GF-D8 (cell line): ENCODE data around the gene RPRM.
"Not testable (repeated sequence)": the region's sequence is repeated elsewhere in the genome, so short reads cannot be mapped to it uniquely, and the experiment has no call there.

ENCODE experiments used
- DNase-seq: peaks from one replicate; lab custom pipeline; 2025; lab: John Stamatoyannopoulos, UW

RPRM gene

DNA sequence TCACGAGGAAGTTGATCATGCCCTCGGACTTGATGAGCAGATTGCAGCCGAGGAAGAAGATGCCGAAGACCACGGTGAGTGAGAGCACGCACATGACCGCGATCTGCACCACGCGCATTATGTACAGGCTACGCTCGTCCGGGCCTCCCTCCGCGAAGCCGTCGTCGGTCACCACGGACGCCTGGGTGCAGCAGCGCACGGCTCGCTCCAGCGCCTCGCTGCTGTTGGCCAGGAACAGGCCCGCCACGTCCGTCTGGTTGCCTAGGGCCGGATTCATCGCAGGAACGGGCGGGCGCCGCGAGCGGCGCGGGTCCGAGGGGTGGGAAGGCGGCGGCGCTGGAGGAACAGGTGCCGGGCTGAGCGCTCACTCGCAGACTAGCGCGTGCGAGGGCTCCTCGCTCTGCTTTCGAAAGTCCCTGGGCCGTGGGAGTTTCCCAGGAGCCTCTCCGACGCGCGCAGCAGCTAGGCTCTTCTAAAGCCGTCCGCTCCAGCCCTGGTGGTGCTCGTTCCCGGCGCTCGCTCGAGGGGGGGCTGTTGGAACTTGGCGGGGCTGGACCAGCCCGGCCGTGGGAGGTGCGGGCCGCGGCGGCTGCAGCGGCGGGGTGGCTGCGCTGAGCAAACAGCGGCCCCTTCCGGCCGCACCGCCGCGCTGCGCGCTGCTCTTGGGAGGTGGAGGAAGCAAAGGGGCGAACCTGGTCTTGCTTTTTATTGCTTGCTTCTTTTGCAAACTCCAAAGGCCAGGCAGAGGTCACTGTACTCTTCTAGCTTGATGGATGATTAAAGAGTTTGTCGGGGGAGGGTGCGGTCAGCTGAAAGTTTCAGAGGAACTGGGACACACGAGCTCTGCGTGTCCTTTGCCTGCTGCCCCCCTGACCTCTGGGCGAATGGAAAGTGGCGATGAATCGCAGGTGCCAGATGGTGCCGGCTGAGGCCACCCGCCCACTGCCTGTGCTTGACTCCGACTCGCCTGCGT is at the start of gene RPRM:
Gene RPRM (minus strand): TSS at position 474 of the 973 bp plus-strand sequence. CDS start 197 bp downstream, at position 277.
- DNase-seq: no peak

GRCh38 chr2:153519257-153519875 is 40.8 kb upstream of the RPRM start:
- no peak for DNase-seq

- DNase-seq: no peak
Observed at GRCh38 chr2:153512331-153512730, 33.8 kb upstream of the RPRM start.

DNA sequence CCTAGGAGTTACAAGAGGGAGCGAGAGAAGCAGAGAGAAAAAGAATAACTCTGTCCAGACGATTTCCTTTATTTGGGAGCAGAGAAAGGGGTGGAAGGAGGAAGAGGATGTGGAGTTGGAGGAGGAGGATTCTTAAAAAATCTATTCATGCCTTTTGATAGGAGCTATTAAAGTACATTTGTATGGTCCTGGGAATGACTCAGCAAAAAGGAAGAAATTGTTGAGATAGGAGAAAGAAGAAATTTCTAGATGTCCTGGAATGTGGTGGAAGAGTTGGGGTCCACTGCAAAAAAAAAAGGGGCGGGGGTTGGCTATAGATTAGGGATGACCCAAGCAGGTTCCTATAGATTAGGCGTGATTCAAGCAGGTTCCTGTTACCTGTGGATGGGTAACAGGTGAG is 32.4 kb upstream of the RPRM start:
- no peak for DNase-seq

- no peak for DNase-seq
Observed at GRCh38 chr2:153509133-153509532, 30.6 kb upstream of the RPRM start.

DNA sequence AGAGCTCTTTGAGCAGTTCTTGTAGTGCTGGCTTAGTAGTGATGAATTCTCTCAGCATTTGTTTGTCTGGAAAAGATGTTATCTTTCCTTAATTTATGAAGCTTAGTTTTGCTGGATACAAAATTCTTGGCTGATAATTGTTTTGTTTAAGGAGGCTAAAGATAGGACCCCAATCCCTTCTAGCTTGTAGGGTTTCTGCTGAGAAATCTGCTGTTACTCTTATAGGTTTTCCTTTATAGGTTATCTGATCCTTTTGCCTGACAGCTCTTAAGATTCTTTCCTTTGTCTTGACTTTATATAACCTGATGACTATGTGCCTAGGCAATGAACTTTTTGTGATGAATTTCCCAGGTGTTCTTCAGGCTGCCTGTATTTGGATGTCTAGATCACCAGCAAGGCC is 27.9 kb upstream of the RPRM start:
- DNase-seq: not testable (repeated sequence)

- DNase-seq: no peak
Observed at GRCh38 chr2:153499439-153499838, 20.9 kb upstream of the RPRM start.

DNA sequence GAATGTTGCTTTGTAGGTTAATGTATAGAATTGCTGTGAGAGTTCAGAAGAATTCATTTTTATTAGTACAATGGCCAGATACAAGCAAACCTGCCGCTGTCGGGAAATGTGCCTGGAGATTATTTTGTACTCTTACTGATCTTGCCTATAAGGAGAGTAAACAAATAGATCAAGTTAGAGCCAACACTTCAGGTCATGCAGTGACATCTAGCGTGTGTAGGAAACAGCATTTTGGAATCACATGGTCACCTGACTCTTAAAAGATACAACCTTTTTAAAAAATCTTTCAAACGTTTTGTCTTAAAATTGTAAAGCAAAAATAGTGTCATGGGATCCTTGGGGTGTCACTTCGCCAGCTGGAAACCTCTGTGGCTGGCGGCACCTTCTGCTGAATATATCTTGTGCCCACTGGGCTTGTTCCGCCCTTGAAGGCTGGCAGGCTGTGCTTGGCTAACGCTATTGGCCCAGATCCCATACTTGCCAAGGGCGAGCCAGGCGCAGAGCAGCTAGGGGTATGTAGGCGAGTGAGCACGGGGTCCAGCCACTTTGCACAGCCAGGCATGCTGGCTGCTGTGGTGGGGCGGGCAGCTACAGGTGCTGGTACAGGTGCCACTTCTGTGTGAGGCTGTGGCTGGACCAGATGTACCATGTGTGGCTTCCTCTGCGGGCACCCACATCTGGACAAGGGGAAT is 19.5 kb upstream of the RPRM start:
- no peak for DNase-seq

DNA sequence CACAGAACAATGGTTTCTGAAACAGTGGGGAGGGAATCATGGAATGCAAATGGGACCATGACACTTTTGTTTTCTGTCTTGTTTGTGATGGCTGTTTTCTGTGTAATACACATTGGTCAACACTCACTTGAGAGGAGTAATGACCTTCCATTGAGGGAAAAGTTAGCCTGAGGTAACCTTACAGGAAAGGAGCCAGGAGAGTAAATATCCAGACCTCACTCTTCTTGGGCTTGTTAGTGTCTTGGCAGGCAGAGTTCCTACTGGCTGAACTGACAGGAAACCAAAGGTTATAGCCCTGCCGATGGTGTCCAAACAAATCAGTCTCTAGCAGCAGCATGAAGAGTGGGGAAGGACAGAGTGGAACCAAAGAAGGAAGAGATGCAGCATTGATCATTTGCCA is 17.2 kb upstream of the RPRM start:
- no peak for DNase-seq

- DNase-seq: no peak
Observed at GRCh38 chr2:153488072-153488471, 9.5 kb upstream of the RPRM start.

DNA sequence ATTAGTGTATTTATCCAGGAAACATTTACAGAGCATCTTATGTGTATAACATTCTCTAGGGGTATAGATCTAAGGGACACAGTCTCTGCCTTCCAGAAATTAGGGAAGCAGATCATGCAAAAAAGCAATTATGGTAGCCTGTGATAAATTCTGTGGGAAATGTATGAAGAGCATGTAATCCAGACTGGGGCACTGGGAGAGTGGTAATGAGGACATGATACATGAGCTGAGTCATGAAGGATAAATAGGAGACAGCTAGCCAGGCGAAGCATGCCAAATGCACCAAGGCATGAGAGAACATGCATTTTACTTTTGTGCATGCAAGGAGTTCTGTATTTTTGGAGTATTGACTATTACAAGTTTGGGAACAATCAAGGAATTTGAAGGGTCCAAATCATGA is 8.9 kb upstream of the RPRM start:
- DNase-seq: no peak

DNA sequence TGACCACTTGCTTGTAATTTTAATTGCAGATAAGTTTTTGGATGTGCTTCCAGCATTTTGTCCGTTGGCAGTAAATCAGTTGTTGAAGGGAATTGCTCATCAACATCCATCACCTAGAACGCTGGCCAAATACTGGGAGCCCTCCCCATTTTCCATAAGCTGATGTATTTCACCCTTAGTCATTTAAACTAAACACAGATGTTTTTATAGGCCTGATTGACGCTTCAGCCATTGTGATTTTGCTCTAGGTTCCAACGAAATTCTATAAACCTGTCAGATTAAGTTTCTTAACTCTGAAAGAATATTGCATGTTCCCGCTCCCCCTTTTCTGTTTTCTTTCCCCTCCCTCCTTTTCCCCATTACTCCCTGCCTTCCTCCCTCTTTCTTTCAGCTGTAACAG is 1.0 kb upstream of the RPRM start:
- DNase-seq: no peak

DNA sequence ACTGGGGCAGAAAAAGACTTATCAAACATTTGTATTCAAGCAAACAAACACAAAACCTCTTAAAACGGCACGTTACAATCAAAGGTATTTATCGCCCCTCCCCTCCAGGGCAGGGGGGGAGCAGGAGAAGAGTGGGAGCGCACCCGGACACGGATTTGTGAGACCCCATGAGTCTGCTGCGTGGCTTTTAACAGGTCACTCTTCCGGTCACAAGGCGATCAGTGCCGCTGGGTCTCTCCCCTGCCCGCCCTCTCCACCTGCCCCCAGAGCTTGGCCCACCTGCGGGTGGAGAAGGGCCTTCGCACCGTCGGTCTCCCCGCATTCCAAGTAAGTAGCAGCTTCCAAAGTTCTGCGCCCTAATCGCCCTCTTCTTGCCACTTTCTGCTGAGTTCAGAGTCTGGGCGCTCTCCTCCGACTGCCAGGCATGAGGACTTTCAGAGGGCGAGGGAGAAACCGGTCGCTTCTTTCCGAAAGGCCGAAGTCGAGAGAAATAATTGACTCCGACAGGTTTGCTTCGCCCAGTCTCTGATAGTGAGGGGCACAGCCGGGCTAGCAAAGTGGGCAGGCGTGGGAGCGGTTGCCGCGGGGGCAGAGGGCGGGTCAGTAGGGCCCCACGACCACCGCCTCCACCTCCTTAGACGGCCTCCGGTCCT is 800 bp downstream of the RPRM start:
- DNase-seq: no peak

DNA sequence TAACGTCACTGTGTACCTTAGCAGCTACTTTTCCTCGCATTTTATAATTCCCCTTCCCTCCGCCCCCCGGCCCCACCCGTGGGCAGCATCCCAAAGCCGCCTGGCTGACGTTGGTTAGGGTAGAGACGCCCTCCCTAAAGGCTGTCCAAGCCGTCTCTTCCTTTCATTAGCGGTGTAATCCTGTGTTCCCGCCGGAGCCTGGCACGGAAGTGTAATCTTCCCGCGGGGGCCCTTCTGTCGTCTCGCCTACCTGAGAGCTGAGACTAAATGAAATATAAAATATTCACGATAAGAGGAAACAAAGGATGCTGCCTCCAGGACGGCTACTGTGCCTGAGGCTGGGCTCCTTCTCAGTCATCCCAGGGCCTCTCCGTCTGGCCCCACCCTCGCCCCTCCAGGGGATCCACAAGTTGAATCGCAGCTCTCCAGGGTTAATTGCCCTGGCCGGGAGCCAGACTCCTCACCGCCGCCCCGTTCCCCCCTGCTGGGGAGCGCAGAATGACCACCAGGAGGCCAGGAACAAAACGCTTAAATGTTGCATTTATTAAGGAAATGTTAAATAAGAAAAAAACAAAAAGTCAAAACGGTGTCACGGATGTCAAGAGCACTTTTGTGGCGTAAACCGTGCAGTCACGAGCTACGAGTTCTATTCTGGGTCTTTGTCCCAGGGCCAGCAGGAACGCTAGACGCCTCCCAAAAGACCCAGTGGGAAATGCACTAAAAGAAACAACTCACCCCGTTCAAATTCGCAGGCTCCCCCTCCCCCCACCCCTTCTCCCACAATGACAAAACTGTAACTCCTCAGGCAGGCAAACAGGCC is 1.5 kb downstream of the RPRM start:
- DNase-seq: no peak

DNA sequence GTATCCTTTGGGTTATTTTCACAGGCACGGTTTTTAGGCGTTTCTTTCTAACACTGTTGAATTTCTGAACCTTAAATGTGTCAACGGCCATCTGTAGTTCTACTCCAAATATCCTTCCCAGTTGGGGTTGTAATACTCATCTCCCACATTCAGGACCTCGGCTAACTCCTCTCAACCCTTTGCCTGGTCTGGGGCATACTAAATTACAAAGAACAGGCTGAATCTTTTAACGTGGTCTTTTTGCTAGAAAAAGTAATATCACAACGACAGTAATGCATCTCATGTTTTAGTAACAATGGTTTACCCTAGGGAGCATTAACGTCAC is 2.1 kb downstream of the RPRM start:
- DNase-seq: no peak

- no peak for DNase-seq
Observed at GRCh38 chr2:153474876-153475435, 3.6 kb downstream of the RPRM start.

DNA sequence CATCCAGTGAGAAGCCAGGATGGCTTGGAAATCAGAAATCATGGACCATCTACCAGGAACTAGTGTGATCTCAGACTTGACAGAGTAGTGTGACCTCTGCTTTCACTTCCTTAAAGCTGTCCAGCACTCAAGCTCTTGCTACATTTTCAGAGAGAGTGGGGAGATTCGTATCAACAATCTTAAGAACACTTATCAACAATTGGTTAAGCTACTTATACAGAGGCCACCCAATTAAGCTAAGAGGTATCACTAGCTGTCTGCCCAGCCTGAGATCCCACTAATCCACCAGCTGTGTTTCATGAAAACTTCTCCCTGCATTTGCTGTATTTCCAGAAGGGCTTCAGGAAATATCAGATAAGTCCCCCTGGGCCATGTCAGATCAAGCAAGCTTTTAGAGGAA is 4.2 kb downstream of the RPRM start:
- no peak for DNase-seq

DNA sequence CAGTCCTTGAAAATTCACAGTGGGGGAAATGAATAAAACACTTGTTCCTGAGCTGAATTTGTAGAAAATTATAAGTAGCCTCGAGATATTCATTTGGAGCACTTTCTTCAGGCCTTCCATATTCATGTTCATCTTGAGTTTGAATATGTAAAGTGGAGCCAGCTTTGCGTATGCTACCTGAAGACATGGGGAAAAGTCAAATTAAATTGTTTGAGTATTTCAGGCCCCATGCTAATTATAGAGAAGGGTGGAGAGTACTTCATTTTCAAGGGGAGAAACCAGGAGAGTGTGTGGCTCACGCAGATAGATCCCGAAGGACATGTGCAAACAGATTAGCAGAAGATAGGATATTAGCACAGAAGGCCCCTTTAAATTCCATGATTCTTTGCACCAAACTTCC is 7.7 kb downstream of the RPRM start:
- no peak for DNase-seq

DNA sequence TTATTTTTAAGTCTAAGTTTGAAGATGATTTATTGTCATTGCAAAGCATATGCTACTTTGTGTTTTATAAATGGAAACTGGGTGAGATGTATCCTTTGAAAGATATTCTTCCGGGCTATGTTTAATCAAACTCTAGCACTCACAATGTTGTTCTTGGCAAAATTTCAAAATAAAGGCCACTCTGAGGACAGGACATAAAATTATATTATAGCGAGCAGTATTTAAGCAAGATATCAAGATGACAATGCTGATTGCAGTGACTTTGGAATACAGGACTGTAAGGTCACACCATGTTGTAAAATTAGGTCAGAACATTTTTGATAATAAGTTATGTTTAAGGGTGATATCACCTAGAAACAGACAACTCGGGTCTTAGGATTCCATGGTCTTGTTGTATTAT is 14.2 kb downstream of the RPRM start:
- no peak for DNase-seq

DNA sequence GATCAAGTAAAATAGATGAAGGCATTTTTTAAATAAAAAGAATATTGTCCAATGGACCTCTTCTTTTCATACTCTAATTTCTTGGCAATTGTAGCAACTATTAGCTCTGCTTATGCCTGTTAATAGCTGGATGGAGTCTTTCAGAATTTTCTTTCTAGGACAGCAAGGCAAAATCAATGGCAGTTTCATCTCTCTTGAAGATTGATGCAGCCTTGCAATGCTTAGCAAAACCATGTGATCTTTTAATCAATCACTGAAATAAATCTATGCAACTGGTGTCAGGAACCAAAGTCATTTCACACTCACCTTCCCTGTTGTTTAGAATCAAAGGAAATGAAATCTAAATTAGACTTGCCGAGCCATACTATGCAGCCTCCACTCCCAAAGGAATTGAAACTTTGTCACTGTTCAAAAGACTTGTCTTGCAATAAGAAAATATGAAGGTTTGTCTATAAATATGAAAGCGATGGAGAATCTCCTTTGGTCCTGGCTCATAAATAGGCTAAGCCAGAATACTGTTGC is 16.2 kb downstream of the RPRM start:
- DNase-seq: no peak

GRCh38 chr2:153461453-153461852 is 17.1 kb downstream of the RPRM start:
- DNase-seq: no peak
